ENCODE results near the gene HYDIN. TPM values are rescaled to one million over a fixed set of nuclear protein-coding genes. Genes with fewer than 3 reads are reported as not detected.

HYDIN gene
- total and polyA plus RNA-seq, 7 donors, result under 0.01 to 7.5 (median 1.6) TPM; not detected in 1

DNA sequence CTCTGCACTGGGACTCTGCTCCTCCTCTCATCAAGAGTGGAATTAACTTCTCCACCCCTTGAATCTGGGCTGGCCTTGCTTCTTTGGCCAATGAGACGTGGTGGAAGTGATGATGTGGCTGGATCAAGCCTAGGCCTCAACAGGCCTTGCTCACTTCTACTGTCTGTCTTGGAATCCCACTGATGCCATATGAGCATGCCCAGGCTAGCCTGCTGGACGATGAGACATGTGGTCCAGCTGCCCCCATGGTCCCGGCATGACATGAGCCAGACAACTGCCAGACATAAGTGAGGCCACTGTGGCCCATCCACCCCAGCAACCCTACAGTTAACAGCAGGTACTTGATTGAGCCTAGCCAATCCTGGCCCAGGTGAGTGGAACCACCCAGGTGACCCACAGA is 448.3 kb downstream of the HYDIN start:
- no peak overlapping the region for H3K4me3 ChIP-seq
- H3K4me1 ChIP-seq, result peaks cover 0 to 22% (median 20%) of the 10 kb centered on the region in 4 donors
- no peaks in the 10 kb centered on the region for H3K27me3 ChIP-seq
- TF ChIP-seq POLR2AphosphoS5 (IDR thresholded peaks at IDR 0.05) (no peak), EP300 (IDR thresholded peaks at IDR 0.05) (no peak), POLR2A (IDR thresholded peaks at IDR 0.05) (no peak)
- TF ChIP-seq, protein P1, sequence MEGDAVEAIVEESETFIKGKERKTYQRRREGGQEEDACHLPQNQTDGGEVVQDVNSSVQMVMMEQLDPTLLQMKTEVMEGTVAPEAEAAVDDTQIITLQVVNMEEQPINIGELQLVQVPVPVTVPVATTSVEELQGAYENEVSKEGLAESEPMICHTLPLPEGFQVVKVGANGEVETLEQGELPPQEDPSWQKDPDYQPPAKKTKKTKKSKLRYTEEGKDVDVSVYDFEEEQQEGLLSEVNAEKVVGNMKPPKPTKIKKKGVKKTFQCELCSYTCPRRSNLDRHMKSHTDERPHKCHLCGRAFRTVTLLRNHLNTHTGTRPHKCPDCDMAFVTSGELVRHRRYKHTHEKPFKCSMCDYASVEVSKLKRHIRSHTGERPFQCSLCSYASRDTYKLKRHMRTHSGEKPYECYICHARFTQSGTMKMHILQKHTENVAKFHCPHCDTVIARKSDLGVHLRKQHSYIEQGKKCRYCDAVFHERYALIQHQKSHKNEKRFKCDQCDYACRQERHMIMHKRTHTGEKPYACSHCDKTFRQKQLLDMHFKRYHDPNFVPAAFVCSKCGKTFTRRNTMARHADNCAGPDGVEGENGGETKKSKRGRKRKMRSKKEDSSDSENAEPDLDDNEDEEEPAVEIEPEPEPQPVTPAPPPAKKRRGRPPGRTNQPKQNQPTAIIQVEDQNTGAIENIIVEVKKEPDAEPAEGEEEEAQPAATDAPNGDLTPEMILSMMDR (IDR thresholded peaks at IDR 0.05), result no peak
- DNase-seq, result no peak
- intact Hi-C loops (cut with DNase I), result no loop called here
- no peaks in the 10 kb centered on the region for H3K9me3 ChIP-seq
- 95 to 98% methylated on average over 3 of the region's 3 CpGs for WGBS, 2 donors
- H3K36me3 ChIP-seq, result peaks cover 26 to 77% (median 51%) of the 10 kb centered on the region in 4 donors
- no peak overlapping the region for H3K27ac ChIP-seq

- Histone ChIP-seq H3K36me3 (peaks cover 26 to 76% (median 51%) of the 10 kb centered on the region in 4 donors), H3K4me1 (peaks cover 0 to 24% (median 23%) of the 10 kb centered on the region in 4 donors), H3K9me3 (no peaks in the 10 kb centered on the region), H3K27ac (no peak overlapping the region), H3K4me3 (no peak overlapping the region), H3K27me3 (no peaks in the 10 kb centered on the region)
- no peak for TF ChIP-seq POLR2A (IDR thresholded peaks at IDR 0.05)
- TF ChIP-seq, protein P1 (IDR thresholded peaks at IDR 0.05), result no peak
- TF ChIP-seq POLR2AphosphoS5 (IDR thresholded peaks at IDR 0.05), result no peak
- no peak for TF ChIP-seq EP300 (IDR thresholded peaks at IDR 0.05)
- intact Hi-C loops (cut with DNase I), result no loop called here
- no peak for DNase-seq
- 96 to 98% methylated on average over 14 of the region's 14 CpGs for WGBS, 2 donors
These were observed 448.7 kb downstream of the HYDIN start for GRCh38 chr16:70781800-70782199.

- no peak overlapping the region for H3K27ac ChIP-seq
- intact Hi-C loops (cut with DNase I), result no loop called here
- H3K36me3 ChIP-seq, result peaks cover 25 to 64% (median 43%) of the 10 kb centered on the region in 4 donors
- WGBS, 2 donors, result 97% methylated on average over 10 of the region's 10 CpGs
- H3K4me3 ChIP-seq, result no peak overlapping the region
- TF ChIP-seq EP300 (IDR thresholded peaks at IDR 0.05), result no peak
- TF ChIP-seq POLR2AphosphoS5 (IDR thresholded peaks at IDR 0.05), result no peak
- TF ChIP-seq POLR2A (IDR thresholded peaks at IDR 0.05), result no peak
- TF ChIP-seq, protein P1 (IDR thresholded peaks at IDR 0.05), result no peak
- H3K4me1 ChIP-seq, result peaks cover 0 to 24% (median 23%) of the 10 kb centered on the region in 4 donors
- no peaks in the 10 kb centered on the region for H3K9me3 ChIP-seq
- no peak for DNase-seq
- H3K27me3 ChIP-seq, result no peaks in the 10 kb centered on the region
These were observed 450.0 kb downstream of the HYDIN start for GRCh38 chr16:70780546-70780945.

GRCh38 chr16:70779361-70779760 is 451.2 kb downstream of the HYDIN start:
- intact Hi-C loops (cut with DNase I), result loop anchor here (10.0 kb wide), 1 partner anchor 255 kb away; the partner anchor contains the start of genes COG4 and SF3B3
- H3K27ac ChIP-seq, result peak overlapping the region; percentile 49 to 69 (median 58)
- no peak overlapping the region for H3K4me3 ChIP-seq
- TF ChIP-seq POLR2A (IDR thresholded peaks at IDR 0.05) (no peak), POLR2AphosphoS5 (IDR thresholded peaks at IDR 0.05) (no peak), EP300 (IDR thresholded peaks at IDR 0.05) (no peak)
- TF ChIP-seq, protein P1 (IDR thresholded peaks at IDR 0.05), result no peak
- H3K27me3 ChIP-seq, result no peaks in the 10 kb centered on the region
- WGBS, 2 donors, result 87 to 88% methylated on average over 1 of the region's 1 CpG
- no peaks in the 10 kb centered on the region for H3K9me3 ChIP-seq
- peaks cover 17 to 52% (median 38%) of the 10 kb centered on the region in 4 donors for H3K36me3 ChIP-seq
- no peak for DNase-seq
- H3K4me1 ChIP-seq, result peaks cover 0 to 24% (median 23%) of the 10 kb centered on the region in 4 donors

DNA sequence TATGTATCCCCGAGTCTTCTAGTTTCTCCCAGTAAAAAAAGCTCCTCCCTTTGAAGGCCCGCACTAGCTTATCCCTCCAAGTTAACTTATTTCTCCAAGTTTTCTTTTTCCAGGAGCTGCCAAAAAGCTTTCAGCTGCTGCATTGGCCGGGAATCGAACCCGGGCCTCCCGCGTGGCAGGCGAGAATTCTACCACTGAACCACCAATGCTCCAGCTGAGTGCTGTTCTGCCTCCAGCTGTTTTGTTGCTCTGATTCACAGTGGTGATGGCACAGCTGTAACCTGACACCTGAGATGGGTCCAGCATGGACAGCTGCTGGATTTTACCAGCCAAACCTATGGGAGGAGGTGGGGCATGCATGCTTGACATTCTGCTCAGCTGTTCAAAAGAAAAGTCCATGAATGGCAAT is 451.6 kb downstream of the HYDIN start:
- H3K4me3 ChIP-seq, result no peak overlapping the region
- TF ChIP-seq POLR2AphosphoS5 (IDR thresholded peaks at IDR 0.05) (peak in 3 of 4 donors; percentile 19 to 29 (median 28)), POLR2A (IDR thresholded peaks at IDR 0.05) (no peak)
- peak overlapping the region; percentile 49 to 69 (median 58) for H3K27ac ChIP-seq
- H3K36me3 ChIP-seq, result peaks cover 15 to 50% (median 33%) of the 10 kb centered on the region in 4 donors
- 75 to 83% methylated on average over 8 of the region's 8 CpGs for WGBS, 2 donors
- DNase-seq, result peak; percentile 85
- peaks cover 0 to 24% (median 23%) of the 10 kb centered on the region in 4 donors for H3K4me1 ChIP-seq
- H3K27me3 ChIP-seq, result no peaks in the 10 kb centered on the region
- intact Hi-C loops (cut with DNase I), result loop anchor here (10.0 kb wide), 1 partner anchor 254 kb away; the partner anchor contains the start of genes COG4 and SF3B3
- H3K9me3 ChIP-seq, result no peaks in the 10 kb centered on the region

Measured in sigmoid colon (tissue), 7 donors.